GM12864 (cell line): ENCODE results near the gene XK.

Experiments
- DNase-seq: peaks from one replicate; pipeline ENCODE4 v3.0.0-alpha.2; 2011; ENCODE audit warnings: low read depth
- H3K4me3 ChIP-seq: 2 replicates; pipeline ENCODE4 v1.5.1; 2011; ENCODE audit warnings: mild to moderate bottlenecking, low read depth, low read length, control low read depth
- CTCF ChIP-seq: IDR thresholded peaks from 2 replicates; pipeline ENCODE4 v1.5.1; 2011; ENCODE audit warnings: low read depth, mild to moderate bottlenecking, moderate library complexity, low read length, control low read depth, inconsistent platforms; ENCODE audit errors: missing control alignments

The XK gene

GRCh38 chrX:37692918-37693317, 7.3 kb downstream of the XK start:
- H3K4me3 ChIP-seq, result no peak overlapping the region
- no peak for DNase-seq
- TF ChIP-seq CTCF, result no peak

- DNase-seq, result no peak
- TF ChIP-seq CTCF, result no peak
- no peak overlapping the region for H3K4me3 ChIP-seq
These were observed 11.7 kb downstream of the XK start for GRCh38 chrX:37697169-37697760.

GRCh38 chrX:37701588-37701987, 16.0 kb downstream of the XK start:
- TF ChIP-seq CTCF, result no peak
- no peak overlapping the region for H3K4me3 ChIP-seq
- no peak for DNase-seq

GRCh38 chrX:37711991-37712390, 26.4 kb downstream of the XK start:
- H3K4me3 ChIP-seq, result no peak overlapping the region
- TF ChIP-seq CTCF, result no peak
- DNase-seq, result no peak

- DNase-seq, result no peak
- TF ChIP-seq CTCF, result no peak
- H3K4me3 ChIP-seq, result no peak overlapping the region
These were observed 26.9 kb downstream of the XK start for GRCh38 chrX:37712458-37712857.

- no peak overlapping the region for H3K4me3 ChIP-seq
- no peak for TF ChIP-seq CTCF
- no peak for DNase-seq
These were observed 28.9 kb downstream of the XK start for GRCh38 chrX:37714479-37714878.

- no peak for DNase-seq
- no peak overlapping the region for H3K4me3 ChIP-seq
- TF ChIP-seq CTCF, result no peak
These were observed 31.0 kb downstream of the XK start for GRCh38 chrX:37716602-37717001.
